IPS DF 19.7 (cell line): ENCODE data around the gene PPP1R1B.

Experiments
- DNase-seq: peaks from one replicate; pipeline ENCODE4 v3.0.0-alpha.2; 2013; ENCODE audit warnings: low read depth, low spot score

The PPP1R1B gene

GRCh38 chr17:39652587-39653315, 26.0 kb downstream of the PPP1R1B start:
- no peak for DNase-seq

GRCh38 chr17:39653316-39653661, 26.5 kb downstream of the PPP1R1B start:
- no peak for DNase-seq

- DNase-seq, result no peak
Measured at GRCh38 chr17:39653662-39654331, 27.0 kb downstream of the PPP1R1B start.

GRCh38 chr17:39655105-39655504, 28.4 kb downstream of the PPP1R1B start:
- no peak for DNase-seq

GRCh38 chr17:39658346-39658745, 31.6 kb downstream of the PPP1R1B start:
- no peak for DNase-seq

- DNase-seq, result no peak
Measured at GRCh38 chr17:39658760-39659159, 32.0 kb downstream of the PPP1R1B start.

GRCh38 chr17:39659279-39660010, 32.7 kb downstream of the PPP1R1B start:
- no peak for DNase-seq

- DNase-seq, result no peak
Measured at GRCh38 chr17:39660011-39660360, 33.2 kb downstream of the PPP1R1B start.

- no peak for DNase-seq
Measured at GRCh38 chr17:39660397-39661385, 33.9 kb downstream of the PPP1R1B start.

- no peak for DNase-seq
Measured at GRCh38 chr17:39661744-39662541, 35.2 kb downstream of the PPP1R1B start.

GRCh38 chr17:39662551-39663339, 36.0 kb downstream of the PPP1R1B start:
- no peak for DNase-seq

GRCh38 chr17:39663340-39663687, 36.6 kb downstream of the PPP1R1B start:
- DNase-seq, result no peak

GRCh38 chr17:39663688-39664580, 37.2 kb downstream of the PPP1R1B start:
- DNase-seq, result no peak

- DNase-seq, result no peak
Measured at GRCh38 chr17:39664581-39665561, 38.1 kb downstream of the PPP1R1B start, which contains the start of gene TCAP. TCAP (plus strand) TSS chr17:39665349; CDS start chr17:39665360, 11 bp downstream.

GRCh38 chr17:39665642-39666224, 39.0 kb downstream of the PPP1R1B start:
- no peak for DNase-seq

- no peak for DNase-seq
Measured at GRCh38 chr17:39666231-39666600, 39.5 kb downstream of the PPP1R1B start.

- no peak for DNase-seq
Measured at GRCh38 chr17:39666601-39667261, 40.0 kb downstream of the PPP1R1B start.
